Fibroblast of skin of right quadriceps (primary cell): Measurements from ENCODE around the gene R3HDML.

ENCODE experiments used
- DNase-seq: peaks from one replicate; pipeline ENCODE4 v3.0.0-alpha.2; 2013

The R3HDML gene

GRCh38 chr20:44367746-44368145 is 30.9 kb downstream of the R3HDML start:
- DNase-seq, result no peak

GRCh38 chr20:44370639-44371218 is 33.9 kb downstream of the R3HDML start:
- no peak for DNase-seq

GRCh38 chr20:44382641-44383040 is 45.8 kb downstream of the R3HDML start:
- no peak for DNase-seq

GRCh38 chr20:44384423-44385027 is 47.7 kb downstream of the R3HDML start:
- peak; percentile 47 for DNase-seq

- DNase-seq, result peak; percentile 64
These were observed 51.7 kb downstream of the R3HDML start for GRCh38 chr20:44388466-44389023.

GRCh38 chr20:44389871-44390270 is 53.0 kb downstream of the R3HDML start:
- no peak for DNase-seq

GRCh38 chr20:44390280-44390679 is 53.4 kb downstream of the R3HDML start:
- no peak for DNase-seq

GRCh38 chr20:44392088-44392775 is 55.4 kb downstream of the R3HDML start:
- DNase-seq, result no peak

GRCh38 chr20:44392776-44393607 is 56.1 kb downstream of the R3HDML start:
- no peak for DNase-seq

- no peak for DNase-seq
These were observed 57.0 kb downstream of the R3HDML start for GRCh38 chr20:44393608-44394451.

GRCh38 chr20:44394452-44394701 is 57.5 kb downstream of the R3HDML start:
- DNase-seq, result no peak

- DNase-seq, result no peak
These were observed 58.0 kb downstream of the R3HDML start for GRCh38 chr20:44394702-44395460.

GRCh38 chr20:44395461-44396340 is 58.9 kb downstream of the R3HDML start:
- DNase-seq, result no peak

- DNase-seq, result no peak
These were observed 59.7 kb downstream of the R3HDML start for GRCh38 chr20:44396369-44397130.

GRCh38 chr20:44398335-44398734 is 61.5 kb downstream of the R3HDML start:
- peak; percentile 64 for DNase-seq

GRCh38 chr20:44399446-44399845 is 62.6 kb downstream of the R3HDML start:
- DNase-seq, result no peak

- no peak for DNase-seq
These were observed 63.8 kb downstream of the R3HDML start for GRCh38 chr20:44400671-44400969.
